HEK293 (cell line): Measurements from ENCODE around the gene NFATC1.

Experiments used
- ZNF19 ChIP-seq: fragments of 450-650 bp; formaldehyde crosslinking; IDR thresholded peaks from 2 replicates; pipeline ENCODE4; 2016; ENCODE audit warnings: missing biosample characterization, missing genetic modification characterization, low read depth
- ZNF544 ChIP-seq: fragments of 450-650 bp; formaldehyde crosslinking; IDR thresholded peaks from 2 replicates; pipeline ENCODE4 v1.5.0; 2017; ENCODE audit warnings: missing biosample characterization, missing genetic modification characterization
- ZNF585B ChIP-seq: fragments of 450-650 bp; formaldehyde crosslinking; IDR thresholded peaks from 2 replicates; pipeline ENCODE4 v1.5.1; 2016; ENCODE audit warnings: missing biosample characterization, missing genetic modification characterization

DNA sequence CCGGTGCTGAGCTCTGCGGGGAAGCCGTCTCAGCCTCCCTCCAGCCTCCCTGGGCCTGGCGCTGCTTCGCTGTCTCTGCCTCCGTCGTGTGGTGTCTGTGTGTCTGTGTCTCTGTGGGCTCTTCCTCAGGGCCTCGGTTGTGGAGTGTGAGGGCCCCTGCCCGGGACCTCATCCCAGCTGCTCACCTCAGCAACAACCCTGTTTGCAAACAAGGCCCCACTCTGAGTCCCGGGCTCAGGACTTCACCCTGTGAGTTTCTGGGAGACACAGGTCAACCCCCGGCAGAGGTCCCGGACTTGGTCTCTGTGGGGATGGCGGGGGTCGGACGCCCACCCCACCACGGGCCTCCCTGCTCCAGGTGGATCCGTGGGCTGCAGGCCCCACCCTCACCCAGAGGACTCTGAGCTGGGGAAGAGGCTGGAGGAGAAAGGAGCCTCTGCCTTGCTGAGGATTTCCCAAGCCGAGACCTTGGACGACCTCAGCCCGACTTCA is 156.5 kb downstream of the NFATC1 start:
- TF ChIP-seq ZNF19 (no peak), ZNF544 (tag by site-specific recombination) (no peak), ZNF585B (tag by site-specific recombination) (no peak)
